KMS-11 (cell line): ENCODE data around the gene TFF3.

Experiments used
- H2AFZ ChIP-seq: fragments of 200-600 bp; sonication (generic); 2 replicates; pipeline ENCODE4 v1.6.1; 2016; ENCODE audit warnings: antibody characterized with exemption, mixed run types, low read depth
- H3K27ac ChIP-seq: fragments of 200-600 bp; sonication (generic); 2 replicates; pipeline ENCODE4 v1.6.1; 2016; ENCODE audit warnings: mild to moderate bottlenecking, mixed run types
- H3K27me3 ChIP-seq: fragments of 200-600 bp; sonication (generic); 2 replicates; pipeline ENCODE4 v1.6.1; 2017; ENCODE audit warnings: mild to moderate bottlenecking, low read depth, mixed run types, moderate library complexity; ENCODE audit not compliant: insufficient read depth
- H3K36me3 ChIP-seq: fragments of 200-600 bp; sonication (generic); 2 replicates; pipeline ENCODE4 v1.6.1; 2017; ENCODE audit warnings: mild to moderate bottlenecking, mixed run types; ENCODE audit not compliant: insufficient read depth
- H3K4me1 ChIP-seq: fragments of 200-600 bp; sonication (generic); 2 replicates; pipeline ENCODE4 v1.6.1; 2016; ENCODE audit warnings: mild to moderate bottlenecking, low read depth, mixed run types; ENCODE audit not compliant: poor library complexity, severe bottlenecking
- H3K4me2 ChIP-seq: fragments of 200-600 bp; sonication (generic); 2 replicates; pipeline ENCODE4 v1.7.0; 2016; ENCODE audit warnings: mild to moderate bottlenecking, mixed run types
- H3K4me3 ChIP-seq: fragments of 200-600 bp; sonication (generic); IDR thresholded peaks from 2 replicates; pipeline ENCODE4 v1.6.1; 2017; ENCODE audit warnings: low read depth, low read length, mixed read lengths; ENCODE audit not compliant: insufficient read depth
- H3K79me2 ChIP-seq: fragments of 200-600 bp; sonication (generic); 2 replicates; pipeline ENCODE4 v1.6.1; 2016; ENCODE audit warnings: low read depth, mixed run types; ENCODE audit not compliant: insufficient read depth
- H3K9ac ChIP-seq: fragments of 200-600 bp; sonication (generic); 2 replicates; pipeline ENCODE4 v1.6.1; 2016; ENCODE audit warnings: mild to moderate bottlenecking, mixed run types
- H4K20me1 ChIP-seq: fragments of 200-600 bp; sonication (generic); 2 replicates; pipeline ENCODE4 v1.6.1; 2016; ENCODE audit warnings: mild to moderate bottlenecking, mixed run types; ENCODE audit not compliant: insufficient read depth
- TF ChIP-seq, protein P1 (sequence below): fragments of 200-600 bp; sonication (generic); conservative IDR thresholded peaks from 2 replicates; pipeline ENCODE4 v1.6.1; 2017; ENCODE audit warnings: low read depth, mild to moderate bottlenecking, antibody characterized with exemption, low read length, moderate library complexity, mixed read lengths

TFF3 gene

DNA sequence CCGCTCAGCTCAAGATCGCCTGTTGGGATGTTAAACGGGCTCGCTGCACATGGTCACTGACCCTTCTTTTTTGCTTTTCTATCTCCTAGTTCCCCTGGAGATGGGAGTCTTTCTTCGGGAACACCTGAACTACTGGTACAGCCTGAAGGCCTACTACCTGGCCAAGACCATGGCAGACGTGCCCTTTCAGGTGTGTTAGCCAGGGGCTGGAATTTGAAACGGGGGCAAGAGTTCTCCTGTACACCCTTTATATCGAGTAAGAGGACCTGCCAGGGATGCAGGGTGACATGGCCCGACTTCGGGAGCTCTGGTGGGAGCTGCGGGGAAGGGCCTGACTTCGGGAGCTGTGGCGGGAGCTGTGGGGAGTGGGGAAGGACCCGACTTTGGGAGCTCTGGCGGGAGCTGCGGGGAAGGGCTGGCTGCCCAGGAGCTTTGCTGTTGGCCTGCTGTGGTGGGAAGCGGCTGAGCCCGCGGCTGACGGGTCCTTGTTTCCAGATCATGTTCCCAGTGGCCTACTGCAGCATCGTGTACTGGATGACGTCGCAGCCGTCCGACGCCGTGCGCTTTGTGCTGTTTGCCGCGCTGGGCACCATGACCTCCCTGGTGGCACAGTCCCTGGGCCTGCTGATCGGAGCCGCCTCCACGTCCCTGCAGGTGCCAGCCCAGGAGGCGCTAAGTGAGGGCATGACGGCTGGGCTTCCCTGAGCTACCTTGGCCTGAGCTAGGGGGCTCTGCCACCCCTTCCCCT, 24.0 kb downstream of the TFF3 start:
- TF ChIP-seq, protein P1, sequence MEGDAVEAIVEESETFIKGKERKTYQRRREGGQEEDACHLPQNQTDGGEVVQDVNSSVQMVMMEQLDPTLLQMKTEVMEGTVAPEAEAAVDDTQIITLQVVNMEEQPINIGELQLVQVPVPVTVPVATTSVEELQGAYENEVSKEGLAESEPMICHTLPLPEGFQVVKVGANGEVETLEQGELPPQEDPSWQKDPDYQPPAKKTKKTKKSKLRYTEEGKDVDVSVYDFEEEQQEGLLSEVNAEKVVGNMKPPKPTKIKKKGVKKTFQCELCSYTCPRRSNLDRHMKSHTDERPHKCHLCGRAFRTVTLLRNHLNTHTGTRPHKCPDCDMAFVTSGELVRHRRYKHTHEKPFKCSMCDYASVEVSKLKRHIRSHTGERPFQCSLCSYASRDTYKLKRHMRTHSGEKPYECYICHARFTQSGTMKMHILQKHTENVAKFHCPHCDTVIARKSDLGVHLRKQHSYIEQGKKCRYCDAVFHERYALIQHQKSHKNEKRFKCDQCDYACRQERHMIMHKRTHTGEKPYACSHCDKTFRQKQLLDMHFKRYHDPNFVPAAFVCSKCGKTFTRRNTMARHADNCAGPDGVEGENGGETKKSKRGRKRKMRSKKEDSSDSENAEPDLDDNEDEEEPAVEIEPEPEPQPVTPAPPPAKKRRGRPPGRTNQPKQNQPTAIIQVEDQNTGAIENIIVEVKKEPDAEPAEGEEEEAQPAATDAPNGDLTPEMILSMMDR, result no peak
- Histone ChIP-seq H3K36me3 (no peaks in the 10 kb centered on the region), H3K79me2 (no peaks in the 10 kb centered on the region), H3K9ac (no peak overlapping the region), H3K4me2 (no peak overlapping the region), H3K27me3 (no peaks in the 10 kb centered on the region), H4K20me1 (no peaks in the 10 kb centered on the region), H3K4me1 (no peaks in the 10 kb centered on the region), H3K27ac (no peak overlapping the region), H3K4me3 (no peak overlapping the region), H2AFZ (no peak overlapping the region)

DNA sequence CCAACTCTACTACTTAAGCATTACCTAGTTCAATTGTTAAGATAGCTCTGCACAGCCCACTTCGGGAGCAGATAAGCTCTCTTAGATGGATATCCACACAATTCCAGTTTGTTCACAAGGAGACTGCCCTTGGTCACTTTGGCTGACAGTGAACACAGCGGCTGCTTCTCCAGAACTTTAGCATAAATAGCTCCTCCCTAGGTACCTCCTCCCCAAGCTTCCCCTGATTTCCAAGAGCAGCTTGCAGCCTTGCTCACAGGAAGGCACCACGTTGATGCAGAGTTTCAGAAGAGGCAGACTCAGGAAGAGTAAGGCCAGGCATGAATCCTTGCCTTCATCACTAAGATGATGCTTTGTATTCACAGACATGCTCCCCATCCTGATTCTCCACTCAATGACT, 24.7 kb downstream of the TFF3 start:
- Histone ChIP-seq H2AFZ (no peak overlapping the region), H3K4me3 (no peak overlapping the region), H3K4me1 (no peaks in the 10 kb centered on the region), H3K4me2 (no peak overlapping the region), H3K9ac (no peak overlapping the region), H3K79me2 (no peaks in the 10 kb centered on the region), H3K36me3 (no peaks in the 10 kb centered on the region), H4K20me1 (no peaks in the 10 kb centered on the region), H3K27ac (no peak overlapping the region), H3K27me3 (no peaks in the 10 kb centered on the region)
- TF ChIP-seq, protein P1, result no peak

DNA sequence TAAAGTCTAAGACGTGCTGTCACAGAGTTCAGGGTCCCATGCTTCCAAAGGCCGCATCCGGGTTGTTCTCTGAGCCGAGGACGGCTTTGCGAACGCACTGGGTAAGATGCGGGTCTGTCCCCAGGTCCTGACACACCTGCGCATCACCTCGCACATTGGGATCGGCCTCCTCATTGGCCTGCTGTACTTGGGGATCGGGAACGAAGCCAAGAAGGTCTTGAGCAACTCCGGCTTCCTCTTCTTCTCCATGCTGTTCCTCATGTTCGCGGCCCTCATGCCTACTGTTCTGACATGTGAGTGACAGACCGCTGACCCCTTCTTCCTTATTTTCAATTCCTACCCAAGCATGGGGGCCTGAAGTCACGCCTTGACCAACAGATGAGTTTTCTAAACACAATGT, 25.3 kb downstream of the TFF3 start:
- Histone ChIP-seq H3K9ac (no peak overlapping the region), H3K79me2 (no peaks in the 10 kb centered on the region), H3K4me1 (no peaks in the 10 kb centered on the region), H3K4me2 (no peak overlapping the region), H4K20me1 (no peaks in the 10 kb centered on the region), H3K27ac (no peak overlapping the region), H3K4me3 (no peak overlapping the region), H3K27me3 (no peaks in the 10 kb centered on the region), H2AFZ (no peak overlapping the region), H3K36me3 (no peaks in the 10 kb centered on the region)
- TF ChIP-seq, protein P1, result no peak

DNA sequence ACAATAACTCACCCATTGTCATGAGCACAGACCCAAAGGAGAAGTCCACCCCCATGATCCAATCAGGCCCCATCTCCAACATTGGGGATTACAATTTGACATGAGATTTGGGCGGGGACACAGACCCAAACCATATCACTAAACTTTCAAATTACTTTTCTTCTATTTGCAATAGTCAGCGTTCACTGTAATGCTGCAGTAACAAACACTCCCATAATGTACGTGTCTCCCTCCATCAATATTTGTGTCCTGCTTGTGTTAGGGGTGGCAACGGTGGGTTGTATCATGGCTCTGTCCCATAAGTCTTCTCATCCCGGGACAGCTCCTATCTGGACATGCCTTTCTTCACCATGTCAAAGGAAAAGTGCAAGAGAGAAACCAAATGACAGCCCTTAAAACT, 26.2 kb downstream of the TFF3 start:
- Histone ChIP-seq H3K79me2 (no peaks in the 10 kb centered on the region), H3K27ac (no peak overlapping the region), H3K27me3 (no peaks in the 10 kb centered on the region), H3K4me1 (no peaks in the 10 kb centered on the region), H3K4me3 (no peak overlapping the region), H3K4me2 (no peak overlapping the region), H4K20me1 (no peaks in the 10 kb centered on the region), H3K36me3 (no peaks in the 10 kb centered on the region), H3K9ac (no peak overlapping the region), H2AFZ (no peak overlapping the region)
- TF ChIP-seq, protein P1, result no peak
